ENCODE measurements around the gene OMP.

OMP gene

DNA sequence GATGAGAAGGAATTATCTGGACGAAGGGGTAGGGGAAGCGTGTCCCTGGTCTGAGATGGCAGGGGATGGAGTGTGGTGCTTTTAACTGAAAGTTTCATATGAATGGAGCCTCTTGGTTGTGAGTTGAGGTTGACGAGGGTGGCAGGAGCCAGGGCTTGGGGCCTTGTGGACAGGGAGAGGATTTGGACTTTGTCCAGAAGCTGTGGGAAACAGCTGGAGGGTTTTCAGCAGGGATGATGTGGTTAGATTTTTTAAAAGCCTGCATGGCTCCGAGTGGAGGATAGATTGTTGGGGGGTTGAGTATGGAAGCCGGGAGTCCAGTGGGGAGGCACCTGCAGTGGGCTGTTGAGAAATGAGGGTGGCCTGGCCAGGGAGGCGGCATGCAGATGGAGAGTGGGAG lies 50.2 kb downstream of the OMP start:
- POLR2A ChIA-PET, result no interaction called here
- H3K4me3 ChIP-seq (ENCODE audit: low read depth, low read length), result no peak overlapping the region
- no peaks in the 10 kb centered on the region for H3K9me3 ChIP-seq (ENCODE audit: control insufficient read depth, insufficient read depth, low read depth, low read length)
- H3K27ac ChIP-seq (ENCODE audit: extremely low read depth, low read depth, low read length), result no peak overlapping the region
- TF ChIP-seq, protein P1, sequence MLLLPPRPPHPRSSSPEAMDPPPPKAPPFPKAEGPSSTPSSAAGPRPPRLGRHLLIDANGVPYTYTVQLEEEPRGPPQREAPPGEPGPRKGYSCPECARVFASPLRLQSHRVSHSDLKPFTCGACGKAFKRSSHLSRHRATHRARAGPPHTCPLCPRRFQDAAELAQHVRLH (tag by site-specific recombination; IDR thresholded peaks at IDR 0.05), result no peak
- TF ChIP-seq, protein P2, sequence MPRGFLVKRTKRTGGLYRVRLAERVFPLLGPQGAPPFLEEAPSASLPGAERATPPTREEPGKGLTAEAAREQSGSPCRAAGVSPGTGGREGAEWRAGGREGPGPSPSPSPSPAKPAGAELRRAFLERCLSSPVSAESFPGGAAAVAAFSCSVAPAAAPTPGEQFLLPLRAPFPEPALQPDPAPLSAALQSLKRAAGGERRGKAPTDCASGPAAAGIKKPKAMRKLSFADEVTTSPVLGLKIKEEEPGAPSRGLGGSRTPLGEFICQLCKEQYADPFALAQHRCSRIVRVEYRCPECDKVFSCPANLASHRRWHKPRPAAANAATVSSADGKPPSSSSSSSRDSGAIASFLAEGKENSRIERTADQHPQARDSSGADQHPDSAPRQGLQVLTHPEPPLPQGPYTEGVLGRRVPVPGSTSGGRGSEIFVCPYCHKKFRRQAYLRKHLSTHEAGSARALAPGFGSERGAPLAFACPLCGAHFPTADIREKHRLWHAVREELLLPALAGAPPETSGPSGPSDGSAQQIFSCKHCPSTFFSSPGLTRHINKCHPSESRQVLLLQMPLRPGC (tag by site-specific recombination; IDR thresholded peaks at IDR 0.05), result no peak
- TF ChIP-seq, protein P3, sequence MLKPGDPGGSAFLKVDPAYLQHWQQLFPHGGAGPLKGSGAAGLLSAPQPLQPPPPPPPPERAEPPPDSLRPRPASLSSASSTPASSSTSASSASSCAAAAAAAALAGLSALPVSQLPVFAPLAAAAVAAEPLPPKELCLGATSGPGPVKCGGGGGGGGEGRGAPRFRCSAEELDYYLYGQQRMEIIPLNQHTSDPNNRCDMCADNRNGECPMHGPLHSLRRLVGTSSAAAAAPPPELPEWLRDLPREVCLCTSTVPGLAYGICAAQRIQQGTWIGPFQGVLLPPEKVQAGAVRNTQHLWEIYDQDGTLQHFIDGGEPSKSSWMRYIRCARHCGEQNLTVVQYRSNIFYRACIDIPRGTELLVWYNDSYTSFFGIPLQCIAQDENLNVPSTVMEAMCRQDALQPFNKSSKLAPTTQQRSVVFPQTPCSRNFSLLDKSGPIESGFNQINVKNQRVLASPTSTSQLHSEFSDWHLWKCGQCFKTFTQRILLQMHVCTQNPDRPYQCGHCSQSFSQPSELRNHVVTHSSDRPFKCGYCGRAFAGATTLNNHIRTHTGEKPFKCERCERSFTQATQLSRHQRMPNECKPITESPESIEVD (tag by site-specific recombination; IDR thresholded peaks at IDR 0.05), result no peak
- TF ChIP-seq ZNF623 (tag by site-specific recombination; IDR thresholded peaks at IDR 0.05) (no peak), BCL11A (tag by site-specific recombination; IDR thresholded peaks at IDR 0.05; ENCODE audit: low read depth) (no peak), ZNF514 (tag by site-specific recombination; IDR thresholded peaks at IDR 0.05) (no peak), REPIN1 (tag by site-specific recombination; IDR thresholded peaks at IDR 0.05; ENCODE audit: low read depth) (no peak), KLF10 (tag by site-specific recombination; IDR thresholded peaks at IDR 0.05) (no peak), PRDM1 (tag by site-specific recombination; IDR thresholded peaks at IDR 0.05) (no peak), ZNF341 (tag by site-specific recombination; IDR thresholded peaks at IDR 0.05; ENCODE audit: low read depth) (no peak)
- TF ChIP-seq, protein P4, sequence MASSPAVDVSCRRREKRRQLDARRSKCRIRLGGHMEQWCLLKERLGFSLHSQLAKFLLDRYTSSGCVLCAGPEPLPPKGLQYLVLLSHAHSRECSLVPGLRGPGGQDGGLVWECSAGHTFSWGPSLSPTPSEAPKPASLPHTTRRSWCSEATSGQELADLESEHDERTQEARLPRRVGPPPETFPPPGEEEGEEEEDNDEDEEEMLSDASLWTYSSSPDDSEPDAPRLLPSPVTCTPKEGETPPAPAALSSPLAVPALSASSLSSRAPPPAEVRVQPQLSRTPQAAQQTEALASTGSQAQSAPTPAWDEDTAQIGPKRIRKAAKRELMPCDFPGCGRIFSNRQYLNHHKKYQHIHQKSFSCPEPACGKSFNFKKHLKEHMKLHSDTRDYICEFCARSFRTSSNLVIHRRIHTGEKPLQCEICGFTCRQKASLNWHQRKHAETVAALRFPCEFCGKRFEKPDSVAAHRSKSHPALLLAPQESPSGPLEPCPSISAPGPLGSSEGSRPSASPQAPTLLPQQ (tag by site-specific recombination; IDR thresholded peaks at IDR 0.05), result no peak
- TF ChIP-seq, protein P5, sequence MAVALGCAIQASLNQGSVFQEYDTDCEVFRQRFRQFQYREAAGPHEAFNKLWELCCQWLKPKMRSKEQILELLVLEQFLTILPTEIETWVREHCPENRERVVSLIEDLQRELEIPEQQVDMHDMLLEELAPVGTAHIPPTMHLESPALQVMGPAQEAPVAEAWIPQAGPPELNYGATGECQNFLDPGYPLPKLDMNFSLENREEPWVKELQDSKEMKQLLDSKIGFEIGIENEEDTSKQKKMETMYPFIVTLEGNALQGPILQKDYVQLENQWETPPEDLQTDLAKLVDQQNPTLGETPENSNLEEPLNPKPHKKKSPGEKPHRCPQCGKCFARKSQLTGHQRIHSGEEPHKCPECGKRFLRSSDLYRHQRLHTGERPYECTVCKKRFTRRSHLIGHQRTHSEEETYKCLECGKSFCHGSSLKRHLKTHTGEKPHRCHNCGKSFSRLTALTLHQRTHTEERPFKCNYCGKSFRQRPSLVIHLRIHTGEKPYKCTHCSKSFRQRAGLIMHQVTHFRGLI (tag by site-specific recombination; IDR thresholded peaks at IDR 0.05), result no peak
- no peaks in the 10 kb centered on the region for H3K4me1 ChIP-seq (ENCODE audit: control insufficient read depth, insufficient read depth, low read length)
- CTCF ChIA-PET, result no interaction called here
- H3K36me3 ChIP-seq (ENCODE audit: control insufficient read depth in 2 of 2, insufficient read depth in 1 of 2, low read length in 2 of 2), result no peaks in the 10 kb centered on the region
